Peyer's patch (tissue), 4 donors: ENCODE results near the gene MAP3K21. TPM values are rescaled to one million over a fixed set of nuclear protein-coding genes. Genes with fewer than 3 reads are reported as not detected.

Experiments used
- DNase-seq, 3 donors: peaks; one replicate each; pipeline ENCODE4 v3.0.0-alpha.2; 2017 to 2019
- H3K27ac ChIP-seq, 4 donors: fragments of 200-600 bp; sonication (generic); one replicate each; pipeline ENCODE4 v1.5.1; 2016 to 2019
- H3K27me3 ChIP-seq, 2 donors: fragments of 200-600 bp; sonication (generic); one replicate each; pipeline ENCODE4 v1.5.1; 2019
- H3K36me3 ChIP-seq, 3 donors: fragments of 200-600 bp; sonication (generic); one replicate each; pipeline ENCODE4 v1.5.1; 2016 to 2019
- H3K4me1 ChIP-seq, 4 donors: fragments of 200-600 bp; sonication (generic); one replicate each; pipeline ENCODE4 v1.5.1; 2016 to 2019
- H3K4me3 ChIP-seq, 4 donors: fragments of 200-600 bp; sonication (generic); 1 replicate in 3 of 4; 2 replicates in 1 of 4; pipeline ENCODE4 v1.5.1; 2016 to 2019; ENCODE audit warnings: mild to moderate bottlenecking in 1 of 4
- H3K9me3 ChIP-seq, 4 donors: fragments of 200-600 bp; sonication (generic); one replicate each; pipeline ENCODE4 v1.5.1; 2016 to 2019; ENCODE audit warnings: mild to moderate bottlenecking in 1 of 4
- POLR2A ChIP-seq, 2 donors: fragments of 450-650 bp; IDR thresholded peaks; one replicate each; pipeline ENCODE4 v1.5.1; 2017; ENCODE audit warnings: antibody characterized with exemption in 2 of 2, mild to moderate bottlenecking in 2 of 2, moderate library complexity in 2 of 2
- total RNA-seq, 4 donors: library from RNA; depleted of rRNA; stranded (reverse); fragments of >200 nt; gene quantifications; one replicate each; pipeline ENCODE4 v1.1.0, GENCODE V29; 2016
- TF ChIP-seq, protein P1 (sequence below), 6 experiments: fragments of 450-650 bp in 4 of 6; fragments of 200-600 bp in 2 of 6; sonication (generic) in 1 of 6; IDR thresholded peaks; one replicate each; pipeline ENCODE4 v1.5.1; 2017 to 2019; ENCODE audit warnings: antibody characterized with exemption in 6 of 6, mild to moderate bottlenecking in 3 of 6, moderate library complexity in 1 of 6

Gene MAP3K21
- total RNA-seq, 4 donors from 2014 or later = 14.9 to 54.4 (median 34.2) TPM

DNA sequence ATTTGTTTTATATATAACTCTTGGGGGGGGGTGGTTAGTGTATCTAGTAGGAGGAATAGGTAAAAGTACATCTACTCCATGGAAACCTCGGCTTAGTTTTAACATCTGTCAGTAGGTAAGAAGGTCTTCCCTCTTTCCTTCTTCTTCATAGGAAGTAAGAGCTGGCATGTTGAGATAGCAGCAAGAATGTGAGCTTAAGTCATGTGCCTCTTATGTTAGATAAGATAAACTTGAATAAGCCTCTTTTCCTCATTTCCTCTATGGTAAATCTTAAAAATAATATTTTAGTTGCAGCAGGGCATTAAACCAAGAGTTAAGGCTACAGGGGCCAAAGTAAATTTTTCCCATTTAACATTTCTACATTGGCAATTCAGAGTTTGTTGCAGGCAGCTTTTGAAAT lies 100.4 kb downstream of the MAP3K21 start:
- no peak for TF ChIP-seq POLR2A (IDR thresholded peaks at IDR 0.05)
- TF ChIP-seq, protein P1, sequence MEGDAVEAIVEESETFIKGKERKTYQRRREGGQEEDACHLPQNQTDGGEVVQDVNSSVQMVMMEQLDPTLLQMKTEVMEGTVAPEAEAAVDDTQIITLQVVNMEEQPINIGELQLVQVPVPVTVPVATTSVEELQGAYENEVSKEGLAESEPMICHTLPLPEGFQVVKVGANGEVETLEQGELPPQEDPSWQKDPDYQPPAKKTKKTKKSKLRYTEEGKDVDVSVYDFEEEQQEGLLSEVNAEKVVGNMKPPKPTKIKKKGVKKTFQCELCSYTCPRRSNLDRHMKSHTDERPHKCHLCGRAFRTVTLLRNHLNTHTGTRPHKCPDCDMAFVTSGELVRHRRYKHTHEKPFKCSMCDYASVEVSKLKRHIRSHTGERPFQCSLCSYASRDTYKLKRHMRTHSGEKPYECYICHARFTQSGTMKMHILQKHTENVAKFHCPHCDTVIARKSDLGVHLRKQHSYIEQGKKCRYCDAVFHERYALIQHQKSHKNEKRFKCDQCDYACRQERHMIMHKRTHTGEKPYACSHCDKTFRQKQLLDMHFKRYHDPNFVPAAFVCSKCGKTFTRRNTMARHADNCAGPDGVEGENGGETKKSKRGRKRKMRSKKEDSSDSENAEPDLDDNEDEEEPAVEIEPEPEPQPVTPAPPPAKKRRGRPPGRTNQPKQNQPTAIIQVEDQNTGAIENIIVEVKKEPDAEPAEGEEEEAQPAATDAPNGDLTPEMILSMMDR (IDR thresholded peaks at IDR 0.05) = no peak
- H3K9me3 ChIP-seq = no peaks in the 10 kb centered on the region
- no peak overlapping the region for H3K27ac ChIP-seq
- no peaks in the 10 kb centered on the region for H3K27me3 ChIP-seq
- DNase-seq = no peak
- no peaks in the 10 kb centered on the region for H3K36me3 ChIP-seq
- H3K4me3 ChIP-seq = no peak overlapping the region
- no peaks in the 10 kb centered on the region for H3K4me1 ChIP-seq

GRCh38 chr1:233431753-233432403 lies 104.4 kb downstream of the MAP3K21 start:
- no peaks in the 10 kb centered on the region for H3K4me1 ChIP-seq

GRCh38 chr1:233432916-233433315 lies 105.4 kb downstream of the MAP3K21 start:
- no peaks in the 10 kb centered on the region for H3K36me3 ChIP-seq
- DNase-seq = no peak
- no peaks in the 10 kb centered on the region for H3K27me3 ChIP-seq
- TF ChIP-seq, protein P1 (IDR thresholded peaks at IDR 0.05) = no peak
- TF ChIP-seq POLR2A (IDR thresholded peaks at IDR 0.05) = no peak
- H3K4me1 ChIP-seq = no peaks in the 10 kb centered on the region
- no peak overlapping the region for H3K27ac ChIP-seq
- no peaks in the 10 kb centered on the region for H3K9me3 ChIP-seq
- H3K4me3 ChIP-seq = no peak overlapping the region

More at GRCh38 chr1:233431753-233432403, 104.4 kb downstream of the MAP3K21 start:
- no peak overlapping the region for H3K4me3 ChIP-seq
- H3K27me3 ChIP-seq = no peaks in the 10 kb centered on the region
- no peak for DNase-seq
- no peak for TF ChIP-seq POLR2A (IDR thresholded peaks at IDR 0.05)
- TF ChIP-seq, protein P1 (IDR thresholded peaks at IDR 0.05) = no peak
- H3K27ac ChIP-seq = no peak overlapping the region
- H3K36me3 ChIP-seq = no peaks in the 10 kb centered on the region
- no peaks in the 10 kb centered on the region for H3K9me3 ChIP-seq

- DNase-seq = no peak
- no peak overlapping the region for H3K4me3 ChIP-seq
- H3K4me1 ChIP-seq = no peaks in the 10 kb centered on the region
- no peak for TF ChIP-seq POLR2A (IDR thresholded peaks at IDR 0.05)
- TF ChIP-seq, protein P1 (IDR thresholded peaks at IDR 0.05) = no peak
- no peaks in the 10 kb centered on the region for H3K27me3 ChIP-seq
- no peaks in the 10 kb centered on the region for H3K9me3 ChIP-seq
- no peak overlapping the region for H3K27ac ChIP-seq
- H3K36me3 ChIP-seq = no peaks in the 10 kb centered on the region
Measured at GRCh38 chr1:233433436-233434210, 106.1 kb downstream of the MAP3K21 start.

Other genes starting within 250 kb of the MAP3K21 start
- 10 to 100 TPM in 3 of 4 donors, 1 to 10 TPM in 1; 6.3 to 79.2 (median 18.9) TPM for gene PCNX2, start 32.0 kb upstream of the MAP3K21 start, total RNA-seq